AG09309 (cell line): Measurements from ENCODE around the gene KCNH2.

Source experiments
- DNase-seq: peaks from one replicate; pipeline ENCODE4 v3.0.0-alpha.2; 2010; ENCODE audit warnings: low read depth
- H3K4me3 ChIP-seq: 2 replicates; pipeline ENCODE4 v1.5.1; 2011; ENCODE audit warnings: mild to moderate bottlenecking, low read depth, low read length, moderate library complexity; ENCODE audit not compliant: control insufficient read depth
- CTCF ChIP-seq: IDR thresholded peaks from 2 replicates; pipeline ENCODE4 v1.5.1; 2011; ENCODE audit warnings: mild to moderate bottlenecking, low read depth, low read length, inconsistent platforms; ENCODE audit not compliant: insufficient read depth, control insufficient read depth; ENCODE audit errors: missing control alignments

The KCNH2 gene

GRCh38 chr7:150961510-150962289 lies 16.4 kb downstream of the KCNH2 start:
- DNase-seq = no peak
- TF ChIP-seq CTCF = no peak
- H3K4me3 ChIP-seq = no peak overlapping the region

- H3K4me3 ChIP-seq = no peak overlapping the region
- no peak for TF ChIP-seq CTCF
- DNase-seq = no peak
Observed at GRCh38 chr7:150959739-150960734, 18.1 kb downstream of the KCNH2 start.

- TF ChIP-seq CTCF = no peak
- no peak overlapping the region for H3K4me3 ChIP-seq
- DNase-seq = no peak
Observed at GRCh38 chr7:150959081-150959480, 19.0 kb downstream of the KCNH2 start.

GRCh38 chr7:150958597-150958996 lies 19.5 kb downstream of the KCNH2 start:
- no peak for DNase-seq
- no peak for TF ChIP-seq CTCF
- no peak overlapping the region for H3K4me3 ChIP-seq

- no peak overlapping the region for H3K4me3 ChIP-seq
- no peak for DNase-seq
- no peak for TF ChIP-seq CTCF
Observed at GRCh38 chr7:150958062-150958552, 20.0 kb downstream of the KCNH2 start.

GRCh38 chr7:150957133-150958020 lies 20.7 kb downstream of the KCNH2 start:
- no peak overlapping the region for H3K4me3 ChIP-seq
- DNase-seq = no peak
- TF ChIP-seq CTCF = no peak
